Superior temporal gyrus (tissue), 1 donor: ENCODE data around the gene SLC9A7.

ENCODE experiments used
- DNase-seq: peaks from one replicate; pipeline ENCODE4 v3.0.0-alpha.2; 2016; ENCODE audit errors: extremely low spot score

SLC9A7 gene

GRCh38 chrX:46573331-46573891, 185.5 kb downstream of the SLC9A7 start, which contains the start of gene CHST7:
TSS of gene CHST7 (plus strand) at chrX:46573765. CDS start at chrX:46573932, 167 bp downstream.
- no peak for DNase-seq

- no peak for DNase-seq
Observed at GRCh38 chrX:46572340-46572936, 186.5 kb downstream of the SLC9A7 start.

DNA sequence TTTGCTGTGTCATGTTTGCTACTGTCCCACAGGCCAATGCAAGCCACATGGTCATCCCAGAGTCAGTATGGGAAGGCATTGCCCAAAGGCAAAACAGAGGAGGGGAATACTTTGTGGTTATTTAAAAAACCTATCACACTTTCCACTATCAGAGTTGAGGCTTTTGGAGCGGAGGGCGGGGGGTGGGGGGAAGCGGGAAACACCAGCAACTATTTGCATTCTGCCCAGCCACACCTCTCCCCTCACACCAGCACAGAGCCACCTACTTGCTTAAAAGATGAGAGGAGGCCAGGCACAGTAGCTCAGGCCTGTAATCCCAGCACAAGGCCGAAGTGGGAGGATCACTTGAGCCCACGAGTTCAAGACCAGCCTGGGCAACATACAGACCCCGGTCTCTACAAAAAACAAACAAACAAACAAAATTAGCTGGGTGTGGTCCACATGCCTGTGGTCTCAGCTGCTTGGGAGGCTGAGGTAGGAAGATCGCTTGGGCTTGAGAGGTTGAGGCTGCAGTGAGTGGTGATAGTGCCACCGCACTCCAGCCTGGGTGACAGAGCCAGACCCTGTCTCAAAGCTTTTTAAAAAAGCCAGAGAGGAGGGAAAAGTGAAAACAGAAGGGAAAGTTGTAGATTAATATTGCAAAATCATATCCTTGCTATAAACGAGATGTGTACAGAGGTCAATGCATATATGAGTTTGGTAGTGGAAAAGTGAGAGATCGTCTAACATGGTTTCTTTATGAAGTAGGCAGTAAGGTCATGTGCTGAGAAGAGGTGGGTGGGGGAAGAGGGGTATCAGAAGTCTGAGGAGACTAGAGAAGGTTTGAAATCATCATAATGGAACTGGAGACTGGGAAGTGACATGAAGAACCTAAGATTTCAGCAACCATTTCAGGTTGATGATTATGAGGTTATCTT, 187.2 kb downstream of the SLC9A7 start:
- DNase-seq: no peak

GRCh38 chrX:46569621-46570020, 189.3 kb downstream of the SLC9A7 start:
- no peak for DNase-seq

- DNase-seq: no peak
Observed at GRCh38 chrX:46567388-46567787, 191.5 kb downstream of the SLC9A7 start.

GRCh38 chrX:46561824-46562657, 196.9 kb downstream of the SLC9A7 start:
- DNase-seq: no peak

DNA sequence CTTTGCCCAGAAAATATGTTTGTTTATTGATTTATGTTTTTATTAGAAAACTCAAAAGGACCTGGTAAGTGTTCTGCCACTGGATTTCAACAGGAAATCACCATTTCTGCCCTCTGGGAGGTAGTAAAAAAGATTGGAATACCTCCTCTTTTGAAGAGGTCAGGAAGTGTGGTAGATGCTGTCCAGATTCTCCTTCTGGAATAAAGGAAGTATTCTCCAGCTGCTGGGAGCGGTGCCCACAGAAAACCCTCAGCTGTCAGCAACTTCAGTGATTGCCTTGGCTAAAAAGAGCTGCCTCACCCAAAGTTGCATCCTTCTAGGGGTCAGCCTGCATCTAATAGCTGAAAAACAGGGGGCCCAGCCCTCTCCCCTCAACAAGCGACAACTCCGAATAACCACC, 199.9 kb downstream of the SLC9A7 start:
- DNase-seq: no peak

- peak; percentile 44 for DNase-seq
Observed at GRCh38 chrX:46554942-46555341, 204.0 kb downstream of the SLC9A7 start.

GRCh38 chrX:46553935-46554334, 205.0 kb downstream of the SLC9A7 start:
- DNase-seq: no peak

DNA sequence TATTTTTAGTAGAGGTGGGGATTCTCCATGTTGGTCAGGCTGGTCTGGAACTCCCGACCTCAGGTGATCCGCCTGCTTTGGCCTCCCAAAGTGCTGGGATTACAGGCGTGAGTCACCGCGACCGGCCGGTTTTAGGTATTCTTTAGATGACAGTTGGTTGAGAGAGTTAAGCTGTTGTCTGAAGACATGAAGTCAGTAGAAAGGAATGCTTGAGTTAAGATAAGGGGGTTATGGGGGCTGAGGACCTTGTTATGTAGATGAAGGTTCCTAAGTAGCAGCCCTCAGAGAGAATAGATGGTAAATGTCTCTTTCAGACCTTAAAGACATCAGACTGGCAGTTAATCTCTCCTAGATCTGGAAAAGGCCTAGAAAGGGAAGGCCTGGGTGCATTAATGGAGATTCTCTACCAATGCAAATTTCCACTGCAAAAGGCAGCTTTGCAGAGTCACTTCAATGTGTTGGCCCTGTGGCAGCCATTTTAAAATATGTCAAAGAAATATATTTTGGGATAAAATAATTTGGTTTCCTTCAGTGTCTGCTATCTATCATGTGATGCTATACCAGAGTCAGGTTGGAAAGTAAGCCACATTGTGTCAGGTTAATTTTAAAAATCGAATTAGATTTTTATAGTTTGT, 207.3 kb downstream of the SLC9A7 start:
- DNase-seq: no peak

DNA sequence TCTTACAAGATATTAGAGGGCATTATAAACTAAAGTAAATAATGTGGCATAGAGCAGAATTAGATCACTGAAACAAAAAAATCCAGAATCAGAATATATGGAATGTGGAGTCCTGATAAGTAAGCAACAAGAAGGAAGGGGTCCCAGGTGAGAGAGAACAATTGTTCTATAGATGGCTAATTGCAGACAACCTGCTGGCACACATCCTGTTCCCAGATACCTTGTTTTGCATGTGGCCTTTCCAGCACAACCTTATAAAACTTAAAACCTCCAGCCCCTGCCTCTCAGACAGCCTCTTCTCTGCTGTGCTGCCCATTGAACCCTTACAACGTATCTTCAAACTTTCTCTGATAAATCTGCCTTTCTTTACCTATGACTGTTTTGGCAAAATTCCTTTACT, 209.0 kb downstream of the SLC9A7 start:
- no peak for DNase-seq
